ENCODE data around the gene ACBD3. TPM values are rescaled to one million over a fixed set of nuclear protein-coding genes. Genes with fewer than 3 reads are reported as not detected.

The ACBD3 gene
- total RNA-seq, 6 donors from 2014 or later, result 39.8 to 71.4 (median 40.8) TPM

Small RNA genes within 50 kb of the gene (small RNA-seq; reads per million reads assigned to genes)
- gene AL512343.1, result 0 reads per million in 4 donors

Other genes with a start within 250 kb of the ACBD3 start
- gene LEFTY2, start 245.5 kb downstream of the ACBD3 start, total RNA-seq, result 1 to 10 TPM in 1 of 6 donors, under 1 TPM in 3, not detected in 2; 0.44 to 2.9 (median 0.76) TPM
- gene SDE2, start 187.4 kb downstream of the ACBD3 start, total RNA-seq, result 10 to 100 TPM; 12.1 to 27.8 (median 18.3) TPM
- 100 to 1,000 TPM; 148 to 453 (median 419) TPM for gene H3-3A, start 124.0 kb downstream of the ACBD3 start, total RNA-seq
- gene MIXL1, start 36.9 kb upstream of the ACBD3 start, total RNA-seq, result under 1 TPM in 1 of 6 donors, not detected in 5; 0.20 TPM
- 1 to 10 TPM in 5 of 6 donors, under 1 TPM in 1; 1.00 to 6.2 (median 3.7) TPM for gene LIN9, start 122.4 kb upstream of the ACBD3 start, total RNA-seq
- 10 to 100 TPM; 56.5 to 97.9 (median 76.7) TPM for gene PARP1, start 221.4 kb upstream of the ACBD3 start, total RNA-seq

All from upper lobe of left lung (tissue), 6 donors.